ENCODE data around the gene APLF.
"Not testable (repeated sequence)": the region's sequence is repeated elsewhere in the genome, so short reads cannot be mapped to it uniquely, and the experiment has no call there.

APLF gene

DNA sequence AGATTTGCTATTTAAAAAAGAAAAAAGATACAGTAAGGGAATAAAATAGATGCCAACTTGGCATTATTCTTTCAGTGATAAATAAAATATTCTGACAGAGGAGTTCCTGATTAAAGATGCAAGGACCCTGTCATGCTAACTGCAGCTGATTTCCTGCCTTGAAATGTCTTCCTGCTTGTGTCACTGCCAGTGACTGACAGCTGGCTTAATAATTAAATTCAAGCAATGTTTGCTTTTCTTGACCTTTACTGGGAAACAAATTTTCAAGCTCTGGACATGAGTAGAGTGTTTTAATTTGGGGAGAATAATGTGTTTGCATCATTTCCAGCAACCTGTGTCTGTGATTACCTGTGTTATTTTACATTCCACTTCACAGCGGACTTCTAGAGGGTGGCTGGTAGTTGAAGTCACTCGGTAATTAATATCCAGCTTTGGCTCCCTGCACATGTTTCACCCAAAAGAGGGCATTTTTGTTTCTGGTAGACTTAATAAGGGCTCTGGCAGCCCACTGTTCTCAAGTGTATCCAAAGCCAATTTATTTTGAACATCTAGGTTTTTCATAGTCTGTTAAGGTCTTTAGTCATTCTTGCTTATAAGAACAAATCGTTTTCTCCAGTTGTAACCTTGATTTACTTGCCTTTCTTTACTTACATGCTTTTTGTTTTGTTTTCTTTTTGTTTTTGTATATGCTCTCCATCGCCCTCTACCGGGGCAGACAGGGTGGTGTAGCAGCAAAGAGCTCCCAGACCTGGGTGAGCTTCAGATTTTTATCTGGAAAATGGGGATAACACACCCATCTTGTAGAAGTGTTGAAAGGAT is 127.5 kb downstream of the APLF start:
- Histone ChIP-seq H3K9ac (ENCODE audit: low read depth in 1 of 2, low read length in 2 of 2) (no peak overlapping the region), H3K27me3 (ENCODE audit: control insufficient read depth in 2 of 2, insufficient read depth in 2 of 2, low read length in 2 of 2) (no peaks in the 10 kb centered on the region), H3K27ac (ENCODE audit: low read depth in 2 of 2, low read length in 2 of 2) (no peak overlapping the region), H3K36me3 (ENCODE audit: control insufficient read depth in 2 of 2, insufficient read depth in 2 of 2, low read length in 2 of 2) (no peaks in the 10 kb centered on the region), H3K4me3 (ENCODE audit: low read length in 2 of 2) (no peak overlapping the region), H3K9me3 (ENCODE audit: control insufficient read depth in 2 of 2, low read length in 2 of 2) (no peaks in the 10 kb centered on the region), H3K4me1 (ENCODE audit: control insufficient read depth in 2 of 2, insufficient read depth in 2 of 2, low read length in 2 of 2) (no peaks in the 10 kb centered on the region)

DNA sequence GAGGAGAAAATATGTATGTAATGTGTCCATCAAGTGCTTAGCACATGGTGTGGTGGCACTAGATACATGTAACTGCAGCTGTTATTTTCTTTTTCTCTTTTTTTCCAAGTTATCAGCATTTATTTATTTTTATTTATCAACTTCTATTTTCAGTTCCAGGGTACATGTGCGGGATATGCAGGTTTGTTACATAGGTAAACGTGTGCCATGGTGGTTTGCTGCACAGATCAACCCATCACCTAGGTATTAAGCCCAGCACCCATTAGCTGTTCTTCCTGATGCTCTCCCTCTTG is 128.1 kb downstream of the APLF start:
- not testable (repeated sequence) for H3K4me3 ChIP-seq (ENCODE audit: low read length in 2 of 2); H3K9ac ChIP-seq (ENCODE audit: low read depth in 1 of 2, low read length in 2 of 2); H3K4me1 ChIP-seq (ENCODE audit: control insufficient read depth in 2 of 2, insufficient read depth in 2 of 2, low read length in 2 of 2); H3K27ac ChIP-seq (ENCODE audit: low read depth in 2 of 2, low read length in 2 of 2); H3K9me3 ChIP-seq (ENCODE audit: control insufficient read depth in 2 of 2, low read length in 2 of 2); H3K27me3 ChIP-seq (ENCODE audit: control insufficient read depth in 2 of 2, insufficient read depth in 2 of 2, low read length in 2 of 2); H3K36me3 ChIP-seq (ENCODE audit: control insufficient read depth in 2 of 2, insufficient read depth in 2 of 2, low read length in 2 of 2)

DNA sequence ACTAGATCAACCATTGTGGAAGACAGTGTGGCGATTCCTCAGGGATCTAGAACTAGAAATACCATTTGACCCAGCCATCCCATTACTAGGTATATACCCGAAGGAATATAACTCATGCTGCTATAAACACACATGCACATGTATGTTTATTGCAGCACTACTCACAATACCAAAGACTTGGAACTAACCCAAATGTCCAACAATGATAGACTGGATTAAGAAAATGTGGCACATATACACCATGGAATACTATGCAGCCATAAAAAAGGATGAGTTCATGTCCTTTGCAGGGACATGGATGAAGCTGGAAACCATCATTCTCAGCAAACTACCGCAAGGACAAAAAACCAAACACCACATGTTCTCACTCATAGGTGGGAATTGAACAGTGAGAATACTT is 133.1 kb downstream of the APLF start:
- not testable (repeated sequence) for H3K27ac ChIP-seq (ENCODE audit: low read depth in 2 of 2, low read length in 2 of 2); H3K9me3 ChIP-seq (ENCODE audit: control insufficient read depth in 2 of 2, low read length in 2 of 2); H3K4me3 ChIP-seq (ENCODE audit: low read length in 2 of 2); H3K27me3 ChIP-seq (ENCODE audit: control insufficient read depth in 2 of 2, insufficient read depth in 2 of 2, low read length in 2 of 2); H3K9ac ChIP-seq (ENCODE audit: low read depth in 1 of 2, low read length in 2 of 2); H3K4me1 ChIP-seq (ENCODE audit: control insufficient read depth in 2 of 2, insufficient read depth in 2 of 2, low read length in 2 of 2); H3K36me3 ChIP-seq (ENCODE audit: control insufficient read depth in 2 of 2, insufficient read depth in 2 of 2, low read length in 2 of 2)

DNA sequence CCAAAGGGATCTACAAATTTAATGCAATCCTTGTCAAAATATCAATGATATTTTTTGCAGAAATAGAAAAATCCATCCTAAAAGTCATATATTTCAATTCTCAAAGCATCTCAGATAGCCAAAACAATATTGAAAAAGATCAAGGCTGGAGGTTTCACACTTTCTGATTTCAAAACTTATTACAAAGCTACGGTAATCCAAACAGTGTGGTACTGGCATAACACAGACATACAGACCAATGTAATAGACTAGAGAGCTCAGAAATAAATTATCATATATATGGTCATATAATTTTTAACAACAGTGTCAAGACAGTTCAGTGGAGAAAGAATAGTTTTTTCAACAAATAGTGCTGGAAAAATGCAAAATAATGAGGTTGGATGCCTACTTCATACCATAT is 135.7 kb downstream of the APLF start:
- Histone ChIP-seq H3K9me3 (ENCODE audit: control insufficient read depth in 2 of 2, low read length in 2 of 2) (peaks cover 0 to 6% of the 10 kb centered on the region in 2 donors), H3K27ac (ENCODE audit: low read depth in 2 of 2, low read length in 2 of 2) (no peak overlapping the region), H3K27me3 (ENCODE audit: control insufficient read depth in 2 of 2, insufficient read depth in 2 of 2, low read length in 2 of 2) (no peaks in the 10 kb centered on the region)

DNA sequence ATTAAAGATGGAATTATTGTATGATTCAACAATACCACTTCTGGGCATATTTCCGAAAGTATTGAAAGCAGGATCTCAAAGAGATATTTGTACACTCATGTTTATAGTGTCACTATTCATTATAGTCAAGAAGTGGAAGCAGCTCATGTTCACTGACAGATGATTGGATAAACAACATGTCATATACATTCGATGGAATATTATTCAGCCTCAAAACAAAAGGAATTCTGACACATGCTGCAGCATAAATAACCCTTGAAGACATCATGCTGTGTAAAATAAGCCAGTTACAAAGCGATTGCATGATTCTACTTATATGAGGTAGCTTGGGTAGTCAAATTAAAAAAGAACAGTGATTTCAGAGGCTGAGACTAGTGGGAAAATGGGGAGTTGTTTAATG is 136.7 kb downstream of the APLF start:
- no peak overlapping the region for H3K4me3 ChIP-seq (ENCODE audit: low read length in 2 of 2)
- H3K27ac ChIP-seq (ENCODE audit: low read depth in 2 of 2, low read length in 2 of 2), result no peak overlapping the region
- no peaks in the 10 kb centered on the region for H3K36me3 ChIP-seq (ENCODE audit: control insufficient read depth in 2 of 2, insufficient read depth in 2 of 2, low read length in 2 of 2)
- peaks cover 0 to 6% of the 10 kb centered on the region in 2 donors for H3K9me3 ChIP-seq (ENCODE audit: control insufficient read depth in 2 of 2, low read length in 2 of 2)
- no peaks in the 10 kb centered on the region for H3K4me1 ChIP-seq (ENCODE audit: control insufficient read depth in 2 of 2, insufficient read depth in 2 of 2, low read length in 2 of 2)
- H3K27me3 ChIP-seq (ENCODE audit: control insufficient read depth in 2 of 2, insufficient read depth in 2 of 2, low read length in 2 of 2), result no peaks in the 10 kb centered on the region
- H3K9ac ChIP-seq (ENCODE audit: low read depth in 1 of 2, low read length in 2 of 2), result no peak overlapping the region

More for the DNA sequence above, 135.7 kb downstream of the APLF start:
- H3K4me3 ChIP-seq (ENCODE audit: low read length in 2 of 2), result no peak overlapping the region
- no peaks in the 10 kb centered on the region for H3K36me3 ChIP-seq (ENCODE audit: control insufficient read depth in 2 of 2, insufficient read depth in 2 of 2, low read length in 2 of 2)
- no peak overlapping the region for H3K9ac ChIP-seq (ENCODE audit: low read depth in 1 of 2, low read length in 2 of 2)
- no peaks in the 10 kb centered on the region for H3K4me1 ChIP-seq (ENCODE audit: control insufficient read depth in 2 of 2, insufficient read depth in 2 of 2, low read length in 2 of 2)

DNA sequence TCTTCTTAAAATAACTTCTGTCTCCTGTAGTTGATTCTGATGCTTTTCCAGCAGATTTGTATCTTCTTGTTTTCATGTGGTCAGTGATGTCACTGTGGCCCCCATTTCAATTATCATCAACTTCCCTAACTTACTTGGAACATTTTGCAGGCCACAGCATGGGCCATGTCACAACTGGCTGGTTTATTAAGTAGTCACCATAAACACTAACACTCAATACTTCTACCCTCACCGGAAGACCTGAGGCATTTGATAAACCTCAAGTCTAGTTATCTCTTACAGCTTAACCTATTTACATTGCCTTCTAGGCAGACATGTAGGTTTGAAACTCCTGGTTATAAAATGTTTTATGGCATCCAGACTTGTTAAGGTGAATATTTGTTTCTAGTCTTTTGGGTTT is 138.6 kb downstream of the APLF start:
- no peaks in the 10 kb centered on the region for H3K27me3 ChIP-seq (ENCODE audit: control insufficient read depth in 2 of 2, insufficient read depth in 2 of 2, low read length in 2 of 2)
- H3K36me3 ChIP-seq (ENCODE audit: control insufficient read depth in 2 of 2, insufficient read depth in 2 of 2, low read length in 2 of 2), result no peaks in the 10 kb centered on the region
- no peak overlapping the region for H3K27ac ChIP-seq (ENCODE audit: low read depth in 2 of 2, low read length in 2 of 2)
- H3K4me1 ChIP-seq (ENCODE audit: control insufficient read depth in 2 of 2, insufficient read depth in 2 of 2, low read length in 2 of 2), result no peaks in the 10 kb centered on the region
- H3K9ac ChIP-seq (ENCODE audit: low read depth in 1 of 2, low read length in 2 of 2), result no peak overlapping the region
- no peak overlapping the region for H3K4me3 ChIP-seq (ENCODE audit: low read length in 2 of 2)
- H3K9me3 ChIP-seq (ENCODE audit: control insufficient read depth in 2 of 2, low read length in 2 of 2), result peaks cover 0 to 6% of the 10 kb centered on the region in 2 donors

DNA sequence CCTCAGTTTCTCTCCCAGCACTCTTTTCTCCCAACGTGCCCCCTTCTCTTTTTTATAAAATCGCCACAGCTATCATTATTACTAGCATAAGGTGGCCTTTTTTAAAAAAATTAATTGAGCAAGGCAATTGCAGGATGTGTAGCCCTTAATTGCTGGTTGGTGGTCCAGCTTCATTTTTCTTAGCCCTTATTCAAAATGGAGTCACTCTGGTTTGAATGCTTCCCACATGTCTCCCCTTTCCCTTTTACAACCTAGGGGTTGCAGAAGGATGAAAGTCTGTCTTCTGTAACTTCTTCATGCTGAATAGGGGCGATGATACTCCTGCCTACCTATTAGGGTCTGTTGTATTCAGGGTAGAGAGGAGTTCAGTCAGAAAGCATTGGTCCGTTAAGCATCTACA is 139.4 kb downstream of the APLF start:
- H3K9me3 ChIP-seq (ENCODE audit: control insufficient read depth in 2 of 2, low read length in 2 of 2), result peaks cover 0 to 3% of the 10 kb centered on the region in 2 donors
- H3K9ac ChIP-seq (ENCODE audit: low read depth in 1 of 2, low read length in 2 of 2), result no peak overlapping the region
- H3K4me1 ChIP-seq (ENCODE audit: control insufficient read depth in 2 of 2, insufficient read depth in 2 of 2, low read length in 2 of 2), result no peaks in the 10 kb centered on the region
- no peak overlapping the region for H3K27ac ChIP-seq (ENCODE audit: low read depth in 2 of 2, low read length in 2 of 2)
- no peak overlapping the region for H3K4me3 ChIP-seq (ENCODE audit: low read length in 2 of 2)
- no peaks in the 10 kb centered on the region for H3K36me3 ChIP-seq (ENCODE audit: control insufficient read depth in 2 of 2, insufficient read depth in 2 of 2, low read length in 2 of 2)
- no peaks in the 10 kb centered on the region for H3K27me3 ChIP-seq (ENCODE audit: control insufficient read depth in 2 of 2, insufficient read depth in 2 of 2, low read length in 2 of 2)

DNA sequence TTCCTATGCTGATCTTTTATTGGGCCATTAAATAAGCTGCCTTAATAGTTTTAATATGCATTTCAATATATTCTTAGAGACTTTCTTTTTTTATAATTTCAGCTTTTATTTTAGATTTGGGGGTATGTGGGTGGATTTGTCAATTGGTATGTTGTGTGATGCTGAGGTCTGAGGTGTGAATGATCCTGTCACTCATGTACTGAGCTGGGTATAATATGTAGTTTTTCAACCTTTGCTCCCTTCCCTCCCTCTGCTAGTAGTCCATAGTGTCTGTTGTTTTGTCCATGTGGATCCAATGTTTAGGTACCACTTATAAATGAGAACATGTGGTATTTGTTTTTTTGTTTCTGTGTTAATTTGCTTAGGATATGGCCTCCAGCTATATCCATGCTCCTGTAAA is 140.5 kb downstream of the APLF start:
- Histone ChIP-seq H3K36me3 (ENCODE audit: control insufficient read depth in 2 of 2, insufficient read depth in 2 of 2, low read length in 2 of 2) (no peaks in the 10 kb centered on the region), H3K9ac (ENCODE audit: low read depth in 1 of 2, low read length in 2 of 2) (no peak overlapping the region), H3K27ac (ENCODE audit: low read depth in 2 of 2, low read length in 2 of 2) (no peak overlapping the region), H3K27me3 (ENCODE audit: control insufficient read depth in 2 of 2, insufficient read depth in 2 of 2, low read length in 2 of 2) (no peaks in the 10 kb centered on the region), H3K9me3 (ENCODE audit: control insufficient read depth in 2 of 2, low read length in 2 of 2) (peaks cover 0 to 3% of the 10 kb centered on the region in 2 donors), H3K4me1 (ENCODE audit: control insufficient read depth in 2 of 2, insufficient read depth in 2 of 2, low read length in 2 of 2) (no peaks in the 10 kb centered on the region), H3K4me3 (ENCODE audit: low read length in 2 of 2) (no peak overlapping the region)

DNA sequence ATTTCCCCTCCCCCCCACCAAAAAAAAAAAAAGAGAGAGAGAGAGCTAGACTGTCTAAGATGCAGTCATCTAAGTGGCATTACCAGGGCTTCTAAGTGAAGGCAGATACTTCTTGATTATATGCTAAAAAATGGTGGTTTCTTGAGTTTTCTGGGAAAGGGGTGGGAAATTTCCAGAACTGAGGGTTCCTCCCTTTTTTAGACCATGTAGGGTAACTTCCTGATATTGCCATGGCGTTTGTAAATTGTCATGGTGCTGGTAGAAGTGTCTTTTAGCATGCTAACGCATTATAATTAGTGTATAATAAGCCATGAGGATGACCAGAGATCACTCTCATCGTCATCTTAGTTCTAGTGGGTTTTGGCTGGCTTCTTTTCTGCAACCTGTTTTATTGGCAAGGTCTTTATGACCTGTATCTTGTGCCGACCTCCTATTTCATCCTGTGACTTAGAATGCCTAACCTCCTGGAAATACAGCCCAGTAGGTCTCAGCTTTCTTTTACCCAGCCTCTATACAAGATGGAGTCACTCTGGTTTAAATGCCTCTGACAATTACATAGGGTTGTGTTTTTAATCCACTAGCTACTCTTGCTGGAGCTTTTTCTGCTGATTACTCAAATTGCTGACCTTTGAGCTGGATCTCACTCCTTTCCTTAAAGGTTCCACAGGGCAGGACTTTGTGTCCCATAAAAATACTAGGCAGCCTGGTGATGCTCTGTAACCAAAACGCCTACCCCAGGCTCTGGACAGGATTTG is 145.6 kb downstream of the APLF start:
- Histone ChIP-seq H3K9me3 (ENCODE audit: control insufficient read depth in 2 of 2, low read length in 2 of 2) (no peaks in the 10 kb centered on the region), H3K4me1 (ENCODE audit: control insufficient read depth in 2 of 2, insufficient read depth in 2 of 2, low read length in 2 of 2) (no peaks in the 10 kb centered on the region), H3K27ac (ENCODE audit: low read depth in 2 of 2, low read length in 2 of 2) (no peak overlapping the region), H3K9ac (ENCODE audit: low read depth in 1 of 2, low read length in 2 of 2) (no peak overlapping the region), H3K27me3 (ENCODE audit: control insufficient read depth in 2 of 2, insufficient read depth in 2 of 2, low read length in 2 of 2) (no peaks in the 10 kb centered on the region), H3K4me3 (ENCODE audit: low read length in 2 of 2) (no peak overlapping the region), H3K36me3 (ENCODE audit: control insufficient read depth in 2 of 2, insufficient read depth in 2 of 2, low read length in 2 of 2) (no peaks in the 10 kb centered on the region)

DNA sequence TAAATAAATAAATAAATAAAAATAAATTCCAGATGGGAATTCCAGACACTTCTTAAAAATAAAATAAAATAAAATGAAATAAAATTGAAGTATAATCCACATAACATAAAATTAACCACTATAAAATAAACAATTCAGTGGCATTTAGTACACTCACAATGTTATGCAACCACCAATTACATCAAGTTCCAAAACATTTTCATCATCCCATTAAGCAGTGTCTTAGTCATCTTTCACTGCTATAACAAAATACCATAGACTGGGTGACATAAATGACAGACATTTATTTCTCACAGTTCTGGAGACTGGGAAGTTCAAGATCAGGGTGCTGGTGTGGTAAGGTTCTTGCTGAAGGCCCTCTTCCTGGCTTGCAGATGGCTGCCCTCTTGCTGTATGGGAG is 153.4 kb downstream of the APLF start:
- no peak overlapping the region for H3K27ac ChIP-seq (ENCODE audit: low read depth in 2 of 2, low read length in 2 of 2)
- H3K36me3 ChIP-seq (ENCODE audit: control insufficient read depth in 2 of 2, insufficient read depth in 2 of 2, low read length in 2 of 2), result no peaks in the 10 kb centered on the region
- H3K9ac ChIP-seq (ENCODE audit: low read depth in 1 of 2, low read length in 2 of 2), result no peak overlapping the region
- H3K27me3 ChIP-seq (ENCODE audit: control insufficient read depth in 2 of 2, insufficient read depth in 2 of 2, low read length in 2 of 2), result no peaks in the 10 kb centered on the region
- H3K9me3 ChIP-seq (ENCODE audit: control insufficient read depth in 2 of 2, low read length in 2 of 2), result no peaks in the 10 kb centered on the region
- H3K4me1 ChIP-seq (ENCODE audit: control insufficient read depth in 2 of 2, insufficient read depth in 2 of 2, low read length in 2 of 2), result no peaks in the 10 kb centered on the region
- H3K4me3 ChIP-seq (ENCODE audit: low read length in 2 of 2), result no peak overlapping the region
